ENCODE results near the gene ZNF862. TPM values are rescaled to one million over a fixed set of nuclear protein-coding genes. Genes with fewer than 3 reads are reported as not detected.

Gene ZNF862
- total RNA-seq, 2 donors from 2014 or later = 11.4 to 17.3 TPM

GRCh38 chr7:149867762-149868622 is 29.8 kb downstream of the ZNF862 start:
- no peak overlapping the region for H3K4me3 ChIP-seq
- no peak for ATAC-seq (ENCODE audit: insufficient number of reproducible peaks, low FRiP score, low read depth)
- H3K4me1 ChIP-seq (ENCODE audit: control insufficient read depth in 1 of 2, low read depth in 2 of 2) = peaks cover 0 to 9% of the 10 kb centered on the region in 2 donors
- no peaks in the 10 kb centered on the region for H3K9me3 ChIP-seq
- H3K36me3 ChIP-seq = peaks cover 3% of the 10 kb centered on the region
- H3K27me3 ChIP-seq (replicated peaks; ENCODE audit: insufficient read depth) = no peaks in the 10 kb centered on the region
- H3K27ac ChIP-seq = no peak overlapping the region
- no peak for DNase-seq (ENCODE audit: low spot score)
- no peak for TF ChIP-seq CTCF (IDR thresholded peaks at IDR 0.05)

GRCh38 chr7:149868623-149869290 is 30.6 kb downstream of the ZNF862 start:
- no peak for DNase-seq (ENCODE audit: low spot score)
- Histone ChIP-seq H3K27me3 (replicated peaks; ENCODE audit: insufficient read depth) (no peaks in the 10 kb centered on the region), H3K4me3 (no peak overlapping the region), H3K9me3 (no peaks in the 10 kb centered on the region), H3K36me3 (no peaks in the 10 kb centered on the region), H3K4me1 (ENCODE audit: control insufficient read depth in 1 of 2, low read depth in 2 of 2) (peaks cover 0 to 9% of the 10 kb centered on the region in 2 donors), H3K27ac (no peak overlapping the region)
- TF ChIP-seq CTCF (IDR thresholded peaks at IDR 0.05) = no peak
- no peak for ATAC-seq (ENCODE audit: insufficient number of reproducible peaks, low FRiP score, low read depth)

- H3K36me3 ChIP-seq = no peaks in the 10 kb centered on the region
- H3K4me3 ChIP-seq = no peak overlapping the region
- ATAC-seq (ENCODE audit: insufficient number of reproducible peaks, low FRiP score, low read depth) (no peak), DNase-seq (ENCODE audit: low spot score) (no peak)
- H3K27me3 ChIP-seq (replicated peaks; ENCODE audit: insufficient read depth) = no peaks in the 10 kb centered on the region
- no peak overlapping the region for H3K27ac ChIP-seq
- no peak for TF ChIP-seq CTCF (IDR thresholded peaks at IDR 0.05)
- H3K4me1 ChIP-seq (ENCODE audit: control insufficient read depth in 1 of 2, low read depth in 2 of 2) = peaks cover 3 to 13% of the 10 kb centered on the region in 2 donors
- no peaks in the 10 kb centered on the region for H3K9me3 ChIP-seq
These were observed 31.1 kb downstream of the ZNF862 start for GRCh38 chr7:149869291-149869650.

GRCh38 chr7:149869867-149870266 is 31.7 kb downstream of the ZNF862 start:
- TF ChIP-seq CTCF (IDR thresholded peaks at IDR 0.05) = no peak
- no peak for DNase-seq (ENCODE audit: low spot score)
- no peaks in the 10 kb centered on the region for H3K36me3 ChIP-seq
- H3K27ac ChIP-seq = no peak overlapping the region
- no peaks in the 10 kb centered on the region for H3K9me3 ChIP-seq
- ATAC-seq (ENCODE audit: insufficient number of reproducible peaks, low FRiP score, low read depth) = no peak
- no peak overlapping the region for H3K4me3 ChIP-seq
- H3K4me1 ChIP-seq (ENCODE audit: control insufficient read depth in 1 of 2, low read depth in 2 of 2) = peaks cover 5 to 16% of the 10 kb centered on the region in 2 donors
- no peaks in the 10 kb centered on the region for H3K27me3 ChIP-seq (replicated peaks; ENCODE audit: insufficient read depth)

- no peak for DNase-seq (ENCODE audit: low spot score)
- H3K4me1 ChIP-seq (ENCODE audit: control insufficient read depth in 1 of 2, low read depth in 2 of 2) = peaks cover 5 to 16% of the 10 kb centered on the region in 2 donors
- H3K36me3 ChIP-seq = no peaks in the 10 kb centered on the region
- H3K4me3 ChIP-seq = no peak overlapping the region
- H3K27ac ChIP-seq = no peak overlapping the region
- TF ChIP-seq CTCF (IDR thresholded peaks at IDR 0.05) = no peak
- H3K9me3 ChIP-seq = no peaks in the 10 kb centered on the region
- no peak for ATAC-seq (ENCODE audit: insufficient number of reproducible peaks, low FRiP score, low read depth)
- H3K27me3 ChIP-seq (replicated peaks; ENCODE audit: insufficient read depth) = no peaks in the 10 kb centered on the region
These were observed 32.1 kb downstream of the ZNF862 start for GRCh38 chr7:149870274-149870673.
